ENCODE measurements around the gene SH3GL2. TPM values are rescaled to one million over a fixed set of nuclear protein-coding genes. Genes with fewer than 3 reads are reported as not detected.

SH3GL2 gene
- total RNA-seq, 1 donor from 2014 or later, result 0.07 TPM

DNA sequence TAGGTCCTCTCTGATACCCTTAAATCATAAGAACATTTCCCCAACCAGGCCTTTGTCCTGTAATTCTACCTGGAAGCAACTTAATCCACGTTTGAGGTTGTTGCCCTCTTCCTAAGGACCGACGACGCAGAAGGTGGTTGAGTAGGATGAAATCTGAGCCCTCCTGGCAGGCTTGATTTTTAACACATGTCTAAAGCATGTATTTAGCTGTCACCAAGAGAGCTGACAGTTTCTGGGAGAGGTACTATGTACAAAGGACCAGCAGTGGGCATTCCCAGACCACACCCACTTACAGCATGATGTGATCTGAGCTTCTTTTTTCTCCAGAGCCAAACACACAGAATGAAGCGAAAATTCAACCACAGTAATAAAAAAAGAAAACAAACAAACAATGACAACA is 260.9 kb downstream of the SH3GL2 start:
- no peak for TF ChIP-seq CTCF (IDR thresholded peaks at IDR 0.05)
- Mint-ChIP-seq H3K4me3 (ENCODE audit: unreplicated experiment) (no peak overlapping the region), H3K27ac (ENCODE audit: unreplicated experiment) (no peak overlapping the region), H3K9me3 (ENCODE audit: low read depth) (peaks cover 16% of the 10 kb centered on the region), H3K27me3 (ENCODE audit: low read depth) (no peaks in the 10 kb centered on the region), H3K36me3 (ENCODE audit: low read depth) (peaks cover 2% of the 10 kb centered on the region), H3K4me1 (ENCODE audit: low read depth) (no peaks in the 10 kb centered on the region)
- no peak for DNase-seq (ENCODE audit: low spot score)

DNA sequence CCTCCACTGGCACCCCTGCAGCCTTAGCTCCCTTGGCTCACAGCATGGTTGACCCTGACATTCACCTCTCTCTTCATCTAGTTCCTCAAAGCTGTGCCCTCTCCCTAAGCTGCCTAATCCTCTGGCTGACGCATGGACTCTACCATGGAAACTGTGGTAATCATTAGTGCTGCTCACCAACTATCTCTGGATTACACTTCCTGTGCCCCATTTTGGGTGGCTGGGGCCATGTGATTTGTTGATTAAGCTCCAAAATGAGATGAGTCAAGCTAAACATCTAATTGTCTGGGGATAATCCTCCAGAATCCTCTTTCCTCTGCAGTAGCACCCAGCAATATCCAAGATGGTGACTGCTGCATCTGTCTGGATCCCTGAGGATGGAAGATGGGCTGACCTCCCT is 264.4 kb downstream of the SH3GL2 start:
- no peak for DNase-seq (ENCODE audit: low spot score)
- Mint-ChIP-seq H3K36me3 (ENCODE audit: low read depth) (no peaks in the 10 kb centered on the region), H3K27me3 (ENCODE audit: low read depth) (no peaks in the 10 kb centered on the region), H3K4me3 (ENCODE audit: unreplicated experiment) (no peak overlapping the region), H3K27ac (ENCODE audit: unreplicated experiment) (no peak overlapping the region), H3K4me1 (ENCODE audit: low read depth) (no peaks in the 10 kb centered on the region), H3K9me3 (ENCODE audit: low read depth) (peaks cover 18% of the 10 kb centered on the region)
- TF ChIP-seq CTCF (IDR thresholded peaks at IDR 0.05), result no peak
